Transverse colon (tissue), 3 donors: ENCODE measurements around the gene CTR9.

Experiments used
- EP300 ChIP-seq: sonication (generic); formaldehyde crosslinking; IDR thresholded peaks from one replicate; pipeline ENCODE4 v1.6.1; 2017; ENCODE audit warnings: antibody characterized with exemption, low read depth
- POLR2A ChIP-seq: fragments of 450-650 bp; IDR thresholded peaks from one replicate; pipeline ENCODE4 v1.6.1; 2016; ENCODE audit warnings: antibody characterized with exemption, mild to moderate bottlenecking, moderate library complexity
- TF ChIP-seq, protein P1 (sequence below), 5 experiments: fragments of 200-600 bp in 3 of 5; fragments of 450-650 bp in 2 of 5; sonication (generic) in 3 of 5; IDR thresholded peaks; 1 replicate in 2 of 5; 2 replicates in 3 of 5; pipeline ENCODE4 v1.5.1; 2016 to 2017; ENCODE audit warnings: antibody characterized with exemption in 5 of 5, inconsistent platforms in 3 of 5, mild to moderate bottlenecking in 2 of 5, moderate library complexity in 1 of 5

DNA sequence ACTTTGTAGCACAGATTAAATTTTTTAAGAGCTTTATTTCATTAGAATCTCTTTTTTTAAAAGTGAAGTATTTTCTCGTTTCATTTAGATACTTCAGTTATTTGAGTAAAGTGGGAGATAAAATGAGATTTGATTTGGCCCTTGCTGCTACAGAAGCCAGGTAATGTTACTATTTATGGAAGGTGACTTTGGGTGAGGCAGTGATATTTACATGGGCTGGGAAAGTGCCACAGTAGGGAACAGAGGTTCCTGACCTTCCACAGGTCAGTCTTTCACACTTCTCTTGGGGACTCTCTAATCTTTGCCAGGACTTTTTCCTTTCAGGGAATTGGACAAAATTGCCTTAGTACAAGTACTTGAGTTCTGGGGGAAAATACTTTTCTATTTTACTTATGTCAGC is 20.4 kb downstream of the CTR9 start:
- TF ChIP-seq EP300 (no peak), POLR2A (no peak)
- TF ChIP-seq, protein P1, sequence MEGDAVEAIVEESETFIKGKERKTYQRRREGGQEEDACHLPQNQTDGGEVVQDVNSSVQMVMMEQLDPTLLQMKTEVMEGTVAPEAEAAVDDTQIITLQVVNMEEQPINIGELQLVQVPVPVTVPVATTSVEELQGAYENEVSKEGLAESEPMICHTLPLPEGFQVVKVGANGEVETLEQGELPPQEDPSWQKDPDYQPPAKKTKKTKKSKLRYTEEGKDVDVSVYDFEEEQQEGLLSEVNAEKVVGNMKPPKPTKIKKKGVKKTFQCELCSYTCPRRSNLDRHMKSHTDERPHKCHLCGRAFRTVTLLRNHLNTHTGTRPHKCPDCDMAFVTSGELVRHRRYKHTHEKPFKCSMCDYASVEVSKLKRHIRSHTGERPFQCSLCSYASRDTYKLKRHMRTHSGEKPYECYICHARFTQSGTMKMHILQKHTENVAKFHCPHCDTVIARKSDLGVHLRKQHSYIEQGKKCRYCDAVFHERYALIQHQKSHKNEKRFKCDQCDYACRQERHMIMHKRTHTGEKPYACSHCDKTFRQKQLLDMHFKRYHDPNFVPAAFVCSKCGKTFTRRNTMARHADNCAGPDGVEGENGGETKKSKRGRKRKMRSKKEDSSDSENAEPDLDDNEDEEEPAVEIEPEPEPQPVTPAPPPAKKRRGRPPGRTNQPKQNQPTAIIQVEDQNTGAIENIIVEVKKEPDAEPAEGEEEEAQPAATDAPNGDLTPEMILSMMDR (IDR thresholded peaks at IDR 0.05) = no peak
